ENCODE results near the gene LSAMP. TPM values are rescaled to one million over a fixed set of nuclear protein-coding genes. Genes with fewer than 3 reads are reported as not detected.

The LSAMP gene
- total and polyA plus RNA-seq, 2 of the 8 experiments (the other 6 are each of a cell fraction or from before 2014, with no cell fraction given), result 1.8 to 5.7 TPM

DNA sequence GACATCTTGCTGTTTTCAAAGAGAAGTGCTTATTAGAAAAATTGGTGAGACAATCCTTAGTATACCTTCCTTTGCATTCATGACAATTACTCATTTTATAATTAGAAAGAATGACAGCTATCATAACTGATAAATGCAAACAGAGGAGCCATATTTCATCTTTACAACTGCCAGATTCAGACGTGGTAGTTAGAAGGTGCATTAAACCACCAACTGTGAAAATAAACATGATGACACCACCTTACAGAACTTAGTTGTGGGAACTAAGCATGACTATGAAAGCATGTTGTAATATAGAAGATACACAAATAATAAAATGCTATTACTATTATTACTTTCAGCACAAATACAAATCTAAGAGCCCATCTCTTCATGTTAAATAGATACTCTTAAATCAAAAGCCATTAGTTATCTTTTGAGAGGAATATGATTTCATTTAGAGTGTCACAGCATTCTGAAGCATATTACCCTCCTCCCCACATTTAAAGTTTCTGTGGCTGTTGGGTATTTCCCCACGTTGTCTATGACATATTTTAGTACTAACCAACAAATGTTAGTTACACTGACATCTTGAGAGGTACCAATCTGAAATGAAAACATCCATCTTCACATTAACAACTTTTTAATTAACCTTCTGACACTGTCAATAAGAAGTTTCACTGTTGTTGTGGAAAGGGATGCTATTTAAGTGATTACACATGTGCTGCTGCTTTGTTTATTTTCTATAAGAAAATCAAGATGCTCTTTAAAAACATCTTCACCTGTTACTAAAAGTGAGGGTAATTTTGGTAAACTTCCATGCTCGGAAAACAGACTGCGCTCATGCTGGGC is 163.8 kb downstream of the LSAMP start:
- H3K56ac ChIP-seq (replicated peaks; ENCODE audit: insufficient read length, low read depth, low read length), result no peak overlapping the region
- H4K20me1 ChIP-seq (replicated peaks in 1 of 2; ENCODE audit: control insufficient read depth in 1 of 2, insufficient read depth in 2 of 2, low read length in 2 of 2), result no peaks in the 10 kb centered on the region
- no peaks in the 10 kb centered on the region for H3K36me3 ChIP-seq (ENCODE audit: control insufficient read depth in 2 of 4, insufficient read depth in 4 of 4, low read length in 3 of 4)
- no peaks in the 10 kb centered on the region for H3K79me1 ChIP-seq (ENCODE audit: low read depth, low read length)
- H3K4me2 ChIP-seq (ENCODE audit: insufficient read depth in 1 of 2, low read depth in 2 of 2, low read length in 2 of 2), result no peak overlapping the region
- H4K91ac ChIP-seq (replicated peaks; ENCODE audit: insufficient read length, low read length), result no peak overlapping the region
- FAIRE-seq, result no peak
- H2BK120ac ChIP-seq (replicated peaks; ENCODE audit: low read depth, low read length), result no peak overlapping the region
- no peak overlapping the region for H3K23ac ChIP-seq (ENCODE audit: insufficient read length)
- ChIA-PET CTCF (ENCODE audit: partially characterized antibody) (no interaction called here), POLR2A (ENCODE audit: partially characterized antibody) (no interaction called here)
- H4K5ac ChIP-seq (ENCODE audit: insufficient read length, low read depth, low read length), result no peak overlapping the region
- no peaks in the 10 kb centered on the region for H3K9me3 ChIP-seq (ENCODE audit: insufficient read depth in 2 of 2, low read depth in 1 of 2, low read length in 1 of 2)
- no peak overlapping the region for H3K4ac ChIP-seq (replicated peaks; ENCODE audit: insufficient read length, low read depth, low read length)
- no peak overlapping the region for H3K4me3 ChIP-seq (ENCODE audit: extremely low read depth in 1 of 4, insufficient read depth in 2 of 4, low read depth in 3 of 4, low read length in 4 of 4)
- H2BK20ac ChIP-seq (ENCODE audit: low read length), result no peak overlapping the region
- TF ChIP-seq SIX5 (IDR thresholded peaks at IDR 0.05; ENCODE audit: low read depth, low read length) (no peak), TBP (IDR thresholded peaks at IDR 0.05; ENCODE audit: low read depth, low read length) (no peak), TEAD4 (IDR thresholded peaks at IDR 0.05; ENCODE audit: low read depth, low read length) (no peak), CHD1 (IDR thresholded peaks at IDR 0.05; ENCODE audit: low read depth, low read length) (no peak), MAFK (IDR thresholded peaks at IDR 0.05; ENCODE audit: low read depth, low read length) (no peak), YY1 (IDR thresholded peaks at IDR 0.05; ENCODE audit: low read depth, low read length) (no peak)
- TF ChIP-seq, protein P1, sequence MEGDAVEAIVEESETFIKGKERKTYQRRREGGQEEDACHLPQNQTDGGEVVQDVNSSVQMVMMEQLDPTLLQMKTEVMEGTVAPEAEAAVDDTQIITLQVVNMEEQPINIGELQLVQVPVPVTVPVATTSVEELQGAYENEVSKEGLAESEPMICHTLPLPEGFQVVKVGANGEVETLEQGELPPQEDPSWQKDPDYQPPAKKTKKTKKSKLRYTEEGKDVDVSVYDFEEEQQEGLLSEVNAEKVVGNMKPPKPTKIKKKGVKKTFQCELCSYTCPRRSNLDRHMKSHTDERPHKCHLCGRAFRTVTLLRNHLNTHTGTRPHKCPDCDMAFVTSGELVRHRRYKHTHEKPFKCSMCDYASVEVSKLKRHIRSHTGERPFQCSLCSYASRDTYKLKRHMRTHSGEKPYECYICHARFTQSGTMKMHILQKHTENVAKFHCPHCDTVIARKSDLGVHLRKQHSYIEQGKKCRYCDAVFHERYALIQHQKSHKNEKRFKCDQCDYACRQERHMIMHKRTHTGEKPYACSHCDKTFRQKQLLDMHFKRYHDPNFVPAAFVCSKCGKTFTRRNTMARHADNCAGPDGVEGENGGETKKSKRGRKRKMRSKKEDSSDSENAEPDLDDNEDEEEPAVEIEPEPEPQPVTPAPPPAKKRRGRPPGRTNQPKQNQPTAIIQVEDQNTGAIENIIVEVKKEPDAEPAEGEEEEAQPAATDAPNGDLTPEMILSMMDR (IDR thresholded peaks at IDR 0.05; ENCODE audit: control extremely low read depth in 1 of 3, insufficient read depth in 1 of 3, low read depth in 1 of 3, low read length in 3 of 3), result no peak
- no peak overlapping the region for H3K14ac ChIP-seq (ENCODE audit: insufficient read length)
- H3K9ac ChIP-seq (replicated peaks in 1 of 4; ENCODE audit: extremely low read depth in 1 of 4, low read depth in 3 of 4, low read length in 3 of 4), result no peak overlapping the region
- no peak overlapping the region for H2BK5ac ChIP-seq (ENCODE audit: low read depth, low read length)
- H3K23me2 ChIP-seq (ENCODE audit: low read depth, low read length), result no peaks in the 10 kb centered on the region
- no peak overlapping the region for H2BK15ac ChIP-seq (ENCODE audit: low read length)
- H3K27ac ChIP-seq (ENCODE audit: low read depth, low read length), result no peak overlapping the region
- H2AFZ ChIP-seq (ENCODE audit: low read length), result no peak overlapping the region
- H3K27me3 ChIP-seq (replicated peaks in 1 of 4; ENCODE audit: control insufficient read depth in 3 of 4, extremely low read depth in 1 of 4, insufficient read depth in 3 of 4, low read length in 3 of 4), result no peaks in the 10 kb centered on the region
- H2AK5ac ChIP-seq (ENCODE audit: low read depth, low read length), result no peak overlapping the region
- H3K4me1 ChIP-seq (replicated peaks in 1 of 4; ENCODE audit: control insufficient read depth in 3 of 4, insufficient read depth in 4 of 4, low read length in 3 of 4), result peaks cover 0 to 7% (median 1%) of the 10 kb centered on the region in 4 experiments; a peak in 2 of 7 replicates
- DNase-seq (ENCODE audit: low read depth in 1 of 2, low spot score in 2 of 2), result no peak
- H4K8ac ChIP-seq (ENCODE audit: extremely low read depth, insufficient read depth, low read length), result no peak overlapping the region
- H3K79me2 ChIP-seq (ENCODE audit: control insufficient read depth in 1 of 2, insufficient read depth in 2 of 2, low read length in 2 of 2), result no peaks in the 10 kb centered on the region
- WGBS, 2 experiments (ENCODE audit: extremely low coverage in 1 of 2, insufficient coverage in 1 of 2, insufficient read length in 1 of 2, insufficient replicate concordance in 2 of 2, low coverage in 1 of 2, low lambda C conversion rate in 2 of 2, missing lambda C conversion rate in 1 of 2), result 88% methylated on average over 4 of the region's 4 CpGs; no CpG with 5 or more reads in 1 of the 2 experiments
- no peak overlapping the region for H2BK12ac ChIP-seq (ENCODE audit: low read depth, low read length)
- no peak overlapping the region for H3K18ac ChIP-seq (ENCODE audit: extremely low read depth, low read length)

Data from H1 (cell line).